K562 (cell line): ENCODE results near the gene SPATA31C1. TPM values are rescaled to one million over a fixed set of nuclear protein-coding genes. Genes with fewer than 3 reads are reported as not detected.

Experiments used
- ATAC-seq: fragments of 200-7000 bp; cut with Tn5 transposase; 3 replicates; pipeline ENCODE4 v1.9.1; 2020; ENCODE audit warnings: moderate library complexity
- BruUV-seq: library from RNA; stranded (reverse); fragments of 400-500 nt; replicated peaks from 2 replicates; lab custom pipeline; 2021; lab: Mats Ljungman, UMichigan
- CTCF ChIA-PET: fragments of 300-600 bp; formaldehyde crosslinking; extraction: SDS; loops from one replicate; lab custom pipeline; 2021; ENCODE audit warnings: low intra/inter-chr PET ratio; lab: Yijun Ruan, JAX
- POLR2A ChIA-PET: fragments of 300-600, 350-650 bp; sonication (Branson Sonifier 250); formaldehyde crosslinking; extraction: SDS; loops from one replicate; lab custom pipeline; 2021; ENCODE audit warnings: antibody characterized with exemption, inconsistent platforms; lab: Yijun Ruan, JAX
- DNase-seq, 4 experiments: peaks; one replicate each; pipeline versions ENCODE4 v3.0.0 to v3.0.0-alpha.2; 2011 to 2018; ENCODE audit warnings: low spot score in 3 of 4, mixed read lengths in 3 of 4; ENCODE audit errors: extremely low read depth in 1 of 4
- FAIRE-seq: peaks from 2 replicates; lab custom pipeline; 2011; peaks lifted over from hg19 to GRCh38; lab: Jason Lieb, UNC
- H2AFZ ChIP-seq: 2 replicates; pipeline ENCODE4 v1.6.0; 2011; ENCODE audit warnings: low read depth, low read length, control low read depth, inconsistent platforms
- H3K27ac ChIP-seq: fragments of 200-600 bp; 3 replicates; pipeline ENCODE4 v1.8.0; 2011; ENCODE audit warnings: low read depth, mild to moderate bottlenecking, control low read depth, inconsistent platforms, low read length, moderate library complexity, mixed read lengths; ENCODE audit errors: extremely low read depth
- H3K27me3 ChIP-seq, 2 experiments: fragments of 300-600 bp in 1 of 2; 2 replicates in 1 of 2; 3 replicates in 1 of 2; pipeline versions ENCODE4 v1.6.0 to v1.8.0; 2011; ENCODE audit warnings: inconsistent platforms in 2 of 2, low read length in 2 of 2, mild to moderate bottlenecking in 1 of 2, mixed read lengths in 1 of 2, moderate library complexity in 1 of 2; ENCODE audit not compliant: control insufficient read depth in 2 of 2, insufficient read depth in 2 of 2
- H3K36me3 ChIP-seq: fragments of 300-600 bp; 3 replicates; pipeline ENCODE4 v1.8.0; 2011; ENCODE audit warnings: mild to moderate bottlenecking, low read length, inconsistent platforms; ENCODE audit not compliant: control insufficient read depth, insufficient read depth
- H3K4me1 ChIP-seq, 2 experiments: fragments of 200-600 bp in 1 of 2; replicated peaks in 1 of 2; 2 replicates in 1 of 2; 3 replicates in 1 of 2; pipeline versions ENCODE4 v1.5.1 to v1.8.0; 2011; ENCODE audit warnings: inconsistent platforms in 2 of 2, low read length in 2 of 2, mild to moderate bottlenecking in 1 of 2, mixed read lengths in 1 of 2, moderate library complexity in 1 of 2; ENCODE audit not compliant: control insufficient read depth in 2 of 2, insufficient read depth in 2 of 2
- H3K4me2 ChIP-seq: 2 replicates; pipeline ENCODE4 v1.6.1; 2011; ENCODE audit warnings: low read length, control low read depth, inconsistent platforms, mixed read lengths; ENCODE audit not compliant: insufficient read depth
- H3K4me3 ChIP-seq: fragments of 200-600 bp; sonication (generic), shearing (Covaris generic); 2 replicates; pipeline ENCODE4 v1.5.1; 2016; ENCODE audit warnings: control low read depth, inconsistent platforms
- H3K79me2 ChIP-seq: fragments of 200-600 bp; 3 replicates; pipeline ENCODE4 v1.8.0; 2011; ENCODE audit warnings: low read length, inconsistent platforms; ENCODE audit not compliant: control insufficient read depth, insufficient read depth
- H3K9ac ChIP-seq, 2 experiments: 2 replicates each; pipeline versions ENCODE4 v1.6.0 to v1.6.1; 2011; ENCODE audit warnings: low read depth in 2 of 2, low read length in 2 of 2, control low read depth in 1 of 2, inconsistent platforms in 1 of 2, mild to moderate bottlenecking in 1 of 2, mixed read lengths in 1 of 2; ENCODE audit not compliant: insufficient read depth in 1 of 2
- H3K9me1 ChIP-seq: one replicate; pipeline ENCODE4 v1.6.0; 2011; ENCODE audit warnings: inconsistent platforms, mild to moderate bottlenecking, low read length, moderate library complexity; ENCODE audit not compliant: control insufficient read depth, insufficient read depth
- H3K9me3 ChIP-seq: replicated peaks from 2 replicates; pipeline ENCODE4 v1.5.1; 2011; ENCODE audit warnings: low read depth, low read length, inconsistent platforms; ENCODE audit not compliant: control insufficient read depth, insufficient read depth
- H4K20me1 ChIP-seq: replicated peaks from 2 replicates; pipeline ENCODE4 v1.6.1; 2011; ENCODE audit warnings: low read length, inconsistent platforms, mixed read lengths; ENCODE audit not compliant: control insufficient read depth, insufficient read depth
- ARID4B ChIP-seq: sonication (generic); formaldehyde crosslinking; IDR thresholded peaks from 2 replicates; pipeline ENCODE4 v1.8.0; 2022; ENCODE audit warnings: mild to moderate bottlenecking, missing genetic modification reagents
- KAT2B ChIP-seq: IDR thresholded peaks from one replicate; pipeline ENCODE4 v1.6.1; 2012; ENCODE audit warnings: low read depth, mild to moderate bottlenecking, control low read depth, inconsistent platforms, low read length, moderate library complexity
- WGBS: fragments of 100-300 bp; shearing (Covaris generic); methylation state at CpG from one replicate; pipeline ENCODE4 v1.1.6; 2016; ENCODE audit warnings: low coverage, mixed read lengths; ENCODE audit not compliant: insufficient coverage; ENCODE audit errors: missing lambda C conversion rate; 5-methylcytosine and 5-hydroxymethylcytosine counted together
- in situ Hi-C: fragments of 300-500 bp; cut with MboI; formaldehyde crosslinking; loops from 4 replicates; pipeline ENCODE4 v1.15.0; 2018; ENCODE audit warnings: inconsistent platforms, mixed read lengths
- intact Hi-C: fragments of 100-400 bp; cut with micrococcal nuclease; formaldehyde crosslinking; loops from 2 replicates; pipeline ENCODE4 v1.14.2; 2022
- polyA plus RNA-seq, 8 experiments: library from polyadenylated mRNA; depleted of rRNA in 4 of 8; stranded (reverse) in 5 of 8; unstranded in 3 of 8; fragments of >200 nt; fragmentation: Nextera tagmentation in 2 of 8; fragmentation: Illumina TruSeq in 1 of 8; extraction: Ambion mirVana in 2 of 8; extraction: Trizol in 1 of 8; gene quantifications; 2 replicates each; pipeline versions ENCODE4 v1.2.1 to v1.2.3, GENCODE V29; 2011 to 2014; ENCODE audit warnings: inconsistent platforms in 1 of 8, missing spikeins in 1 of 8
- total RNA-seq, 7 experiments: library from RNA; depleted of rRNA in 6 of 7; stranded (reverse); fragments of >200 nt in 6 of 7; fragmentation: Illumina TruSeq in 2 of 7; extraction: Trizol in 2 of 7; gene quantifications; 2 replicates each; pipeline versions ENCODE4 v1.2.1 to v1.2.3, GENCODE V29; 2011 to 2021; ENCODE audit warnings: low replicate concordance in 1 of 7

The SPATA31C1 gene
- total and polyA plus RNA-seq, 9 of the 15 experiments (the other 6 are each of a cell fraction or from before 2014, with no cell fraction given), result 0.03 to 0.15 (median 0.05) TPM; not detected in 3

DNA sequence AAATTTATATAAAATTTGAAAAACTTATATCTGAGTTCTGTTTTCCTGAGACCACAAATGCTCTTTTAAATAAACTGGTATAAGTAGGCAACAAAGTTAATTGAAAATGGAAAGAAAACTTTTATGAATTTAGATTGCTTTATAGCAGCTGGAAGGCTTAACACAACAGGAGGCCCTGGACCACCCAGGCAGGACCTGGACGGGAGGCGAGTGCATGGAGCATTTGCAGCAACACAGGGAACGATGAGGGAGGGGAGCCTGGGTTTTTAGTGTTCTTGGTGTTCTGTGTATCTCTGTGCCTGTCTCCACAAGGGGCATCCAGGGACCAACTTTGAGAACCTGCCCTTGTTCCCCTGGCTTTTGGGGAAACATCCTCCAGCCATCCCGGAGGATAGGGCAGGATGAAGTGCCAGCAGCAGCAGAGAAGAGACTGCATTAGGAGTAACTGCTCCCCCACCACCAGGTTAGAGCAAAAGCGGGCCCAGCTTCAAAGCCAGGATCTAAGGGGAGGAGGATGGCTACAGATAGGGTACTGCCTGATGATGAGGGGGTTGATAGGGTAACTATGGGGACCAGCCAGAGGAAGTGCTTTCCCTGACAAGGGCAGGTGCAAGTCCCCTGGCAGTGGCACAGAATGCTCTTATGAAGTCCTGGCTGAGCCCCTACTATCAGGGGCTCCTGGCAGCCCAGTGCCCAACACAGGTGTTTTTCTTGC is 41.8 kb upstream of the SPATA31C1 start:
- Histone ChIP-seq H3K4me3 (no peak overlapping the region), H3K4me1 (peaks cover 0 to 4% of the 10 kb centered on the region in 2 experiments; a peak in 3 of 5 replicates), H2AFZ (no peak overlapping the region), H3K9me3 (no peaks in the 10 kb centered on the region), H3K27ac (no peak overlapping the region), H3K27me3 (peaks cover 0 to 9% of the 10 kb centered on the region in 2 experiments; a peak in 2 of 5 replicates), H3K9ac (no peak overlapping the region), H4K20me1 (no peaks in the 10 kb centered on the region), H3K79me2 (no peaks in the 10 kb centered on the region), H3K9me1 (no peaks in the 10 kb centered on the region), H3K36me3 (no peaks in the 10 kb centered on the region), H3K4me2 (no peak overlapping the region)
- DNase-seq (no peak), ATAC-seq (no peak), FAIRE-seq (no peak)
- CTCF ChIA-PET, result no interaction called here
- POLR2A ChIA-PET, result interaction anchor here (1.4 kb wide), 1 partner anchor 8 kb away, joined by 3 read pairs; no protein-coding TSS in a partner anchor
- no TSS peak for BruUV-seq
- 6% methylated on average over 5 of the region's 5 CpGs for WGBS
- TF ChIP-seq ARID4B, result no peak
- no peak for TF ChIP-seq KAT2B
- intact Hi-C loops (no loop called here), in situ Hi-C loops (no loop called here)
